Kidney epithelial cell (primary cell): ENCODE data around the gene ADIG. TPM values are rescaled to one million over a fixed set of nuclear protein-coding genes. Genes with fewer than 3 reads are reported as not detected.

Experiments
- DNase-seq: peaks from one replicate; pipeline ENCODE4 v3.0.0-alpha.2; 2010; ENCODE audit warnings: low read depth
- H3K27me3 ChIP-seq: 2 replicates; pipeline ENCODE4 v1.6.0; 2011; ENCODE audit warnings: low read length; ENCODE audit not compliant: control insufficient read depth, insufficient read depth
- H3K36me3 ChIP-seq: 2 replicates; pipeline ENCODE4 v1.5.1; 2011; ENCODE audit warnings: low read length; ENCODE audit not compliant: control insufficient read depth, insufficient read depth
- H3K4me3 ChIP-seq: 2 replicates; pipeline ENCODE4 v1.5.1; 2011; ENCODE audit warnings: low read depth, mild to moderate bottlenecking, control low read depth, low read length
- CTCF ChIP-seq: IDR thresholded peaks from 2 replicates; pipeline ENCODE4 v1.5.1; 2011; ENCODE audit warnings: mild to moderate bottlenecking, moderate library complexity, low read length, control low read depth, inconsistent platforms; ENCODE audit not compliant: insufficient read depth, poor library complexity, severe bottlenecking
- total RNA-seq: library from RNA; depleted of rRNA; stranded (reverse); fragments of >200 nt; gene quantifications from 2 replicates; pipeline ENCODE4 v1.2.3, GENCODE V29; 2015

Gene ADIG
- total RNA-seq, 1 donor from 2014 or later = not detected

GRCh38 chr20:38579219-38579910 is 1.6 kb upstream of the ADIG start:
- DNase-seq = no peak
- Histone ChIP-seq H3K4me3 (no peak overlapping the region), H3K36me3 (no peaks in the 10 kb centered on the region), H3K27me3 (no peaks in the 10 kb centered on the region)
- no peak for TF ChIP-seq CTCF

GRCh38 chr20:38579921-38580320 is 1.1 kb upstream of the ADIG start:
- no peak for DNase-seq

GRCh38 chr20:38581830-38582358 is 897 bp downstream of the ADIG start:
- DNase-seq = no peak
- no peaks in the 10 kb centered on the region for H3K36me3 ChIP-seq
- no peak for TF ChIP-seq CTCF
- no peak overlapping the region for H3K4me3 ChIP-seq
- H3K27me3 ChIP-seq = no peaks in the 10 kb centered on the region

More at GRCh38 chr20:38579921-38580320, 1.1 kb upstream of the ADIG start:
- Histone ChIP-seq H3K27me3 (no peaks in the 10 kb centered on the region), H3K4me3 (no peak overlapping the region), H3K36me3 (no peaks in the 10 kb centered on the region)
- TF ChIP-seq CTCF = no peak

- no peak for TF ChIP-seq CTCF
- H3K27me3 ChIP-seq = no peaks in the 10 kb centered on the region
- no peak for DNase-seq
- no peak overlapping the region for H3K4me3 ChIP-seq
- H3K36me3 ChIP-seq = no peaks in the 10 kb centered on the region
These were observed 2.3 kb downstream of the ADIG start for GRCh38 chr20:38583306-38583705.

GRCh38 chr20:38584099-38584763 is 3.2 kb downstream of the ADIG start:
- Histone ChIP-seq H3K36me3 (no peaks in the 10 kb centered on the region), H3K4me3 (no peak overlapping the region), H3K27me3 (no peaks in the 10 kb centered on the region)
- TF ChIP-seq CTCF = no peak
- DNase-seq = no peak
